Measurements from ENCODE around the gene LRTM2. TPM values are rescaled to one million over a fixed set of nuclear protein-coding genes. Genes with fewer than 3 reads are reported as not detected.

The LRTM2 gene
- total and polyA plus RNA-seq, 9 of the 15 experiments (the other 6 are each of a cell fraction or from before 2014, with no cell fraction given) = 0.09 TPM; not detected in 8

- H3K27me3 ChIP-seq (ENCODE audit: control insufficient read depth in 2 of 2, insufficient read depth in 2 of 2, low read length in 2 of 2) = peaks cover 37 to 84% of the 10 kb centered on the region in 2 experiments; a peak in 4 of 5 replicates
- peaks cover 6% of the 10 kb centered on the region; the same call in 1 of the 2 replicates for H4K20me1 ChIP-seq (replicated peaks; ENCODE audit: control insufficient read depth, insufficient read depth, low read length)
- 5% methylated on average over 10 of the region's 11 CpGs for WGBS (ENCODE audit: insufficient coverage, low coverage, missing lambda C conversion rate)
These were observed 529 bp downstream of the LRTM2 start for GRCh38 chr12:1820896-1821291.

More at GRCh38 chr12:1820896-1821291, 529 bp downstream of the LRTM2 start:
- no peak for FAIRE-seq
- Histone ChIP-seq H3K4me2 (ENCODE audit: insufficient read depth, low read length) (no peak overlapping the region), H2AFZ (ENCODE audit: low read depth, low read length) (no peak overlapping the region), H3K36me3 (ENCODE audit: control insufficient read depth, insufficient read depth, low read length) (no peaks in the 10 kb centered on the region), H3K4me1 (replicated peaks in 1 of 2; ENCODE audit: control insufficient read depth in 2 of 2, insufficient read depth in 2 of 2, low read length in 2 of 2) (peaks cover 0 to 6% of the 10 kb centered on the region in 2 experiments; a peak in 3 of 5 replicates), H3K79me2 (ENCODE audit: control insufficient read depth, insufficient read depth, low read length) (no peaks in the 10 kb centered on the region), H3K27ac (ENCODE audit: extremely low read depth, low read depth, low read length) (no peak overlapping the region), H3K9ac (ENCODE audit: insufficient read depth in 1 of 2, low read depth in 2 of 2, low read length in 2 of 2) (no peak overlapping the region), H3K4me3 (no peak overlapping the region), H3K9me3 (replicated peaks; ENCODE audit: control insufficient read depth, insufficient read depth, low read depth, low read length) (no peaks in the 10 kb centered on the region), H3K9me1 (ENCODE audit: control insufficient read depth, insufficient read depth, low read length) (no peaks in the 10 kb centered on the region)
- TF ChIP-seq HNRNPL (IDR thresholded peaks at IDR 0.05; ENCODE audit: low read depth, low read length) = no peak
- no peak for TF ChIP-seq POLR3A (IDR thresholded peaks at IDR 0.05; ENCODE audit: borderline replicate concordance, extremely low read depth, insufficient read depth, insufficient read length)
- no peak for TF ChIP-seq GATA2 (CRISPR knock-in tag; IDR thresholded peaks at IDR 0.05)
- no peak for TF ChIP-seq SMC3 (conservative IDR thresholded peaks at IDR 0.05; ENCODE audit: insufficient read depth, low read depth, low read length)
- TF ChIP-seq NR4A1 (CRISPR knock-in tag; IDR thresholded peaks at IDR 0.05) = no peak
- no peak for TF ChIP-seq NR4A1 (tag; IDR thresholded peaks at IDR 0.05)
- TF ChIP-seq SRF (CRISPR knock-in tag; IDR thresholded peaks at IDR 0.05) = no peak
- TF ChIP-seq NCOA6 (IDR thresholded peaks at IDR 0.05) = no peak
- no peak for TF ChIP-seq MLX (CRISPR knock-in tag; conservative IDR thresholded peaks at IDR 0.05)
- no peak for TF ChIP-seq POLR2G (IDR thresholded peaks at IDR 0.05; ENCODE audit: low read depth, low read length)
- TF ChIP-seq ELK1 (CRISPR knock-in tag; IDR thresholded peaks at IDR 0.05) = no peak
- TF ChIP-seq JUND (IDR thresholded peaks at IDR 0.05; ENCODE audit: borderline replicate concordance, low read depth, low read length) = no peak
- TF ChIP-seq JUND (tag; IDR thresholded peaks at IDR 0.05; ENCODE audit: borderline replicate concordance, low read depth, low read length) = no peak
- TF ChIP-seq SIX5 (IDR thresholded peaks at IDR 0.05; ENCODE audit: borderline replicate concordance in 1 of 2, insufficient read depth in 1 of 2, low read depth in 1 of 2, low read length in 2 of 2) = no peak
- TF ChIP-seq ZNF511 (CRISPR knock-in tag; IDR thresholded peaks at IDR 0.05) = no peak
- DNase-seq (ENCODE audit: extremely low read depth in 1 of 4, low spot score in 3 of 4) = no peak
- CTCF ChIA-PET (ENCODE audit: low intra/inter-chr PET ratio) = no interaction called here
- intact Hi-C loops (cut with micrococcal nuclease) = no loop called here
- no TSS peak for BruUV-seq (replicated peaks)
- ATAC-seq = no peak
- in situ Hi-C loops (cut with MboI) = no loop called here
- POLR2A ChIA-PET = interaction anchor here (0.5 kb wide), 1 partner anchor 14 kb away, joined by 3 read pairs; no protein-coding TSS in a partner anchor

All from K562 (cell line).